ENCODE data around the gene CHRND. TPM values are rescaled to one million over a fixed set of nuclear protein-coding genes. Genes with fewer than 3 reads are reported as not detected.

Gene CHRND
- total RNA-seq, 1 experiment from 2014 or later: not detected

GRCh38 chr2:232505856-232506255, 20.1 kb upstream of the CHRND start:
- CTCF ChIA-PET: interaction anchor here (0.9 to 3.1 kb wide), 2 partner anchors 15 to 18 kb away, joined by 7 to 21 read pairs; partner anchors contain the start of gene PRSS56
- H3K27ac Mint-ChIP-seq: no peak overlapping the region
- peaks cover 45% of the 10 kb centered on the region for H3K27me3 Mint-ChIP-seq (ENCODE audit: low read depth)
- no peak for DNase-seq (ENCODE audit: low spot score)
- TF ChIP-seq RELA (CRISPR knock-in tag; IDR thresholded peaks at IDR 0.05; ENCODE audit: borderline replicate concordance) (no peak), TEAD4 (CRISPR knock-in tag; IDR thresholded peaks at IDR 0.05) (no peak), NFATC4 (CRISPR knock-in tag; IDR thresholded peaks at IDR 0.05) (no peak), TEAD1 (CRISPR knock-in tag; IDR thresholded peaks at IDR 0.05) (no peak), ZBTB21 (CRISPR knock-in tag; IDR thresholded peaks at IDR 0.05; ENCODE audit: borderline replicate concordance) (no peak), TP53 (CRISPR knock-in tag; IDR thresholded peaks at IDR 0.05) (no peak), NFE2L1 (CRISPR knock-in tag; IDR thresholded peaks at IDR 0.05) (no peak), TCF7 (CRISPR knock-in tag; IDR thresholded peaks at IDR 0.05; ENCODE audit: low read depth) (no peak), JUN (CRISPR knock-in tag; IDR thresholded peaks at IDR 0.05) (no peak), ZNF121 (CRISPR knock-in tag; IDR thresholded peaks at IDR 0.05) (no peak), CBFB (CRISPR knock-in tag; IDR thresholded peaks at IDR 0.05; ENCODE audit: low read depth) (no peak), SMAD4 (CRISPR knock-in tag; IDR thresholded peaks at IDR 0.05) (no peak), PRRX2 (CRISPR knock-in tag; IDR thresholded peaks at IDR 0.05) (no peak), RORB (CRISPR knock-in tag; IDR thresholded peaks at IDR 0.05) (no peak), CREM (CRISPR knock-in tag; IDR thresholded peaks at IDR 0.05) (no peak), NR1H2 (CRISPR knock-in tag; IDR thresholded peaks at IDR 0.05) (no peak)
- TF ChIP-seq, protein P1, sequence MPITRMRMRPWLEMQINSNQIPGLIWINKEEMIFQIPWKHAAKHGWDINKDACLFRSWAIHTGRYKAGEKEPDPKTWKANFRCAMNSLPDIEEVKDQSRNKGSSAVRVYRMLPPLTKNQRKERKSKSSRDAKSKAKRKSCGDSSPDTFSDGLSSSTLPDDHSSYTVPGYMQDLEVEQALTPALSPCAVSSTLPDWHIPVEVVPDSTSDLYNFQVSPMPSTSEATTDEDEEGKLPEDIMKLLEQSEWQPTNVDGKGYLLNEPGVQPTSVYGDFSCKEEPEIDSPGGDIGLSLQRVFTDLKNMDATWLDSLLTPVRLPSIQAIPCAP (CRISPR knock-in tag; IDR thresholded peaks at IDR 0.05): no peak
- TF ChIP-seq, protein P2, sequence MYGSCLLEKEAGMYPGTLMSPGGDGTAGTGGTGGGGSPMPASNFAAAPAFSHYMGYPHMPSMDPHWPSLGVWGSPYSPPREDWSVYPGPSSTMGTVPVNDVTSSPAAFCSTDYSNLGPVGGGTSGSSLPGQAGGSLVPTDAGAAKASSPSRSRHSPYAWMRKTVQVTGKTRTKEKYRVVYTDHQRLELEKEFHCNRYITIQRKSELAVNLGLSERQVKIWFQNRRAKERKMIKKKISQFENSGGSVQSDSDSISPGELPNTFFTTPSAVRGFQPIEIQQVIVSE (CRISPR knock-in tag; IDR thresholded peaks at IDR 0.05; ENCODE audit: borderline replicate concordance): no peak
- peaks cover 22% of the 10 kb centered on the region for H3K4me1 Mint-ChIP-seq
- ATAC-seq: peak; percentile 7; the same call in 1 of the 2 replicates
- no peaks in the 10 kb centered on the region for H3K36me3 Mint-ChIP-seq
- no peaks in the 10 kb centered on the region for H3K9me3 Mint-ChIP-seq
- no peak overlapping the region for H3K4me3 Mint-ChIP-seq
- POLR2A ChIA-PET: no interaction called here

DNA sequence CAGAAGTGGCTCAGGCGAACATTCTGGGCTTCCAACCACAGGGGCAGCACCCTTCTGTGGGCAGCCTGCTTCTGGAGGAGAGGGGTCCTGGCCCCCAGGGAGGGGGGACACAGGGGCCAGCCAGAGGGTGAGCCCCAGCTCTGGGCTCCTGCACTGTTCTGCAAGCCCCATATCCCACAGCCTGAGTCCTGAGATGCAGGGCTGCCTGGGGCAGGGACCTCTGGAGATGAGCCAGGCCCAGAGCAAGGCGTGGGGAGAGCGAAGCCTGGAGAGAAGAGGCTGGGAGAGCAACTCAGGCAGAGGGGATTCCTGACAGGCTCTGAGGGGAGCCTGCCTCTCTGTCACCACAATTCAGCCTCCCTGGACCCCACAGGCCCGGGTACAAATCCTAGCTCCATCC, 19.3 kb upstream of the CHRND start:
- ATAC-seq (no peak), DNase-seq (ENCODE audit: low spot score) (no peak)
- Mint-ChIP-seq H3K4me1 (peaks cover 22% of the 10 kb centered on the region), H3K9me3 (no peaks in the 10 kb centered on the region), H3K27ac (no peak overlapping the region), H3K36me3 (no peaks in the 10 kb centered on the region), H3K27me3 (ENCODE audit: low read depth) (peaks cover 45% of the 10 kb centered on the region), H3K4me3 (no peak overlapping the region)
- ChIA-PET POLR2A (no interaction called here), CTCF (no interaction called here)
- TF ChIP-seq JUN (CRISPR knock-in tag; IDR thresholded peaks at IDR 0.05) (no peak), CREB1 (CRISPR knock-in tag; IDR thresholded peaks at IDR 0.05) (no peak), JAZF1 (CRISPR knock-in tag; IDR thresholded peaks at IDR 0.05) (no peak), HMGA2 (CRISPR knock-in tag; IDR thresholded peaks at IDR 0.05) (no peak), ZNF317 (CRISPR knock-in tag; IDR thresholded peaks at IDR 0.05; ENCODE audit: borderline replicate concordance, low read depth) (no peak), AFF4 (CRISPR knock-in tag; IDR thresholded peaks at IDR 0.05; ENCODE audit: borderline replicate concordance) (no peak), NFYB (CRISPR knock-in tag; conservative IDR thresholded peaks at IDR 0.05; ENCODE audit: low read depth) (no peak), ZNF219 (CRISPR knock-in tag; IDR thresholded peaks at IDR 0.05; ENCODE audit: borderline replicate concordance) (no peak), SP1 (CRISPR knock-in tag; conservative IDR thresholded peaks at IDR 0.05) (no peak), GTF2I (CRISPR knock-in tag; conservative IDR thresholded peaks at IDR 0.05) (no peak)
- TF ChIP-seq, protein P3, sequence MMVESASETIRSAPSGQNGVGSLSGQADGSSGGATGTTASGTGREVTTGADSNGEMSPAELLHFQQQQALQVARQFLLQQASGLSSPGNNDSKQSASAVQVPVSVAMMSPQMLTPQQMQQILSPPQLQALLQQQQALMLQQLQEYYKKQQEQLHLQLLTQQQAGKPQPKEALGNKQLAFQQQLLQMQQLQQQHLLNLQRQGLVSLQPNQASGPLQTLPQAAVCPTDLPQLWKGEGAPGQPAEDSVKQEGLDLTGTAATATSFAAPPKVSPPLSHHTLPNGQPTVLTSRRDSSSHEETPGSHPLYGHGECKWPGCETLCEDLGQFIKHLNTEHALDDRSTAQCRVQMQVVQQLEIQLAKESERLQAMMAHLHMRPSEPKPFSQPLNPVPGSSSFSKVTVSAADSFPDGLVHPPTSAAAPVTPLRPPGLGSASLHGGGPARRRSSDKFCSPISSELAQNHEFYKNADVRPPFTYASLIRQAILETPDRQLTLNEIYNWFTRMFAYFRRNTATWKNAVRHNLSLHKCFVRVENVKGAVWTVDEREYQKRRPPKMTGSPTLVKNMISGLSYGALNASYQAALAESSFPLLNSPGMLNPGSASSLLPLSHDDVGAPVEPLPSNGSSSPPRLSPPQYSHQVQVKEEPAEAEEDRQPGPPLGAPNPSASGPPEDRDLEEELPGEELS (CRISPR knock-in tag; IDR thresholded peaks at IDR 0.05): no peak
- TF ChIP-seq, protein P4, sequence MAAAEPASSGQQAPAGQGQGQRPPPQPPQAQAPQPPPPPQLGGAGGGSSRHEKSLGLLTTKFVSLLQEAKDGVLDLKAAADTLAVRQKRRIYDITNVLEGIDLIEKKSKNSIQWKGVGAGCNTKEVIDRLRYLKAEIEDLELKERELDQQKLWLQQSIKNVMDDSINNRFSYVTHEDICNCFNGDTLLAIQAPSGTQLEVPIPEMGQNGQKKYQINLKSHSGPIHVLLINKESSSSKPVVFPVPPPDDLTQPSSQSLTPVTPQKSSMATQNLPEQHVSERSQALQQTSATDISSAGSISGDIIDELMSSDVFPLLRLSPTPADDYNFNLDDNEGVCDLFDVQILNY (CRISPR knock-in tag; IDR thresholded peaks at IDR 0.05): no peak
- TF ChIP-seq, protein P5, sequence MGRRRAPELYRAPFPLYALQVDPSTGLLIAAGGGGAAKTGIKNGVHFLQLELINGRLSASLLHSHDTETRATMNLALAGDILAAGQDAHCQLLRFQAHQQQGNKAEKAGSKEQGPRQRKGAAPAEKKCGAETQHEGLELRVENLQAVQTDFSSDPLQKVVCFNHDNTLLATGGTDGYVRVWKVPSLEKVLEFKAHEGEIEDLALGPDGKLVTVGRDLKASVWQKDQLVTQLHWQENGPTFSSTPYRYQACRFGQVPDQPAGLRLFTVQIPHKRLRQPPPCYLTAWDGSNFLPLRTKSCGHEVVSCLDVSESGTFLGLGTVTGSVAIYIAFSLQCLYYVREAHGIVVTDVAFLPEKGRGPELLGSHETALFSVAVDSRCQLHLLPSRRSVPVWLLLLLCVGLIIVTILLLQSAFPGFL (CRISPR knock-in tag; IDR thresholded peaks at IDR 0.05; ENCODE audit: borderline replicate concordance): no peak
